Heart right ventricle (tissue), 16 donors: ENCODE results near the gene CYB561. TPM values are rescaled to one million over a fixed set of nuclear protein-coding genes. Genes with fewer than 3 reads are reported as not detected.

Source experiments
- ATAC-seq, 8 donors: fragments of 200-7000 bp; cut with Tn5 transposase; one replicate each; pipeline ENCODE4 v1.9.1; 2020; ENCODE audit warnings: mild to moderate bottlenecking in 8 of 8, moderate library complexity in 8 of 8, moderate number of reproducible peaks in 1 of 8
- DNase-seq, 2 donors: peaks; one replicate each; pipeline ENCODE4 v3.0.0-alpha.2; 2020
- H3K27ac ChIP-seq, 10 donors: fragments of 200-600 bp; sonication (generic) in 2 of 10; one replicate each; pipeline versions ENCODE4 v1.5.0 to v1.8.0; 2020 to 2022; ENCODE audit warnings: mild to moderate bottlenecking in 3 of 10
- H3K27me3 ChIP-seq, 7 donors: fragments of 200-600 bp; one replicate each; pipeline ENCODE4 v1.8.0; 2021 to 2022; ENCODE audit warnings: mild to moderate bottlenecking in 2 of 7
- H3K36me3 ChIP-seq, 9 donors: fragments of 200-600 bp; sonication (generic) in 1 of 9; one replicate each; pipeline versions ENCODE4 v1.5.0 to v1.8.0; 2020 to 2022; ENCODE audit warnings: mild to moderate bottlenecking in 2 of 9
- H3K4me1 ChIP-seq, 9 donors: fragments of 200-600 bp; sonication (generic) in 1 of 9; one replicate each; pipeline versions ENCODE4 v1.5.0 to v1.8.0; 2020 to 2022; ENCODE audit warnings: mild to moderate bottlenecking in 4 of 9
- H3K4me3 ChIP-seq, 10 donors: fragments of 200-600 bp; sonication (generic) in 2 of 10; one replicate each; pipeline versions ENCODE4 v1.5.0 to v1.8.0; 2020 to 2022; ENCODE audit warnings: mild to moderate bottlenecking in 7 of 10, moderate library complexity in 2 of 10
- H3K9me3 ChIP-seq, 11 donors: fragments of 200-600 bp in 10 of 11; sonication (generic) in 2 of 11; one replicate each; pipeline versions ENCODE4 v1.5.0 to v1.8.0; 2013 to 2022; ENCODE audit warnings: mild to moderate bottlenecking in 2 of 11, control low read depth in 1 of 11, moderate library complexity in 1 of 11
- CTCF ChIP-seq, 9 donors: fragments of 200-600 bp; sonication (generic) in 2 of 9; IDR thresholded peaks; one replicate each; pipeline versions ENCODE4 v1.5.0 to v1.8.0; 2021 to 2022; ENCODE audit warnings: antibody characterized with exemption in 9 of 9, mild to moderate bottlenecking in 5 of 9, moderate library complexity in 1 of 9
- WGBS, 2 donors: extraction: QIAGEN DNeasy Blood & Tissue Kit; methylation state at CpG; one replicate each; pipeline ENCODE4 v1.1.7; 2013; ENCODE audit warnings: inconsistent platforms in 1 of 2; 5-methylcytosine and 5-hydroxymethylcytosine counted together
- intact Hi-C, 10 donors: fragments of 100-400 bp; cut with DNase I; formaldehyde crosslinking; loops; one replicate each; pipeline versions ENCODE4 v1.11.1 to v1.14.2; 2022
- polyA plus RNA-seq, 2 donors: library from polyadenylated mRNA; stranded (reverse); fragments of 200-250 nt; gene quantifications; one replicate each; pipeline ENCODE4 v1.2.3, GENCODE V29; 2013
- total RNA-seq, 10 donors: library from RNA; stranded (reverse); fragmentation: NEBNext Ultra II Directional in 3 of 10; extraction: Animal tissue kit (Norgen Biotek cat#: 25700) in 3 of 10; gene quantifications; one replicate each; pipeline versions ENCODE4 v1.2.1 to v1.2.4, GENCODE V29; 2021 to 2023
- donor health status: Arrhythmogenic right ventricular cardiomyopathy.
- donor health status: ischemic (EF 13 %, LVEDD 7.1; RV severe dilation, severe dysfunction).
- donor health status: healthy with polysubstance abuse.
- donor health status: DM: no; HTN: yes; CAD: no.
- donor health status: DM: no; HTN: no; CAD: no.
- donor health status: ischemic (EF 25% LVEDD 6.9; RV normal size, moderate dysfunction).
- donor health status: ischemic (EF 25% LVEDD 5.7; RV mildly dilated, moderate dysfunction).
- donor health status: healthy.
- donor health status: DM: yes; HTN: yes; CAD: no.
- donor health status: Ischemic cardiomyopathy.
- donor health status: ischemic (EF 35%, LVEDD 5.7; RV mildly dilated, moderate dysfunction).
- donor health status: nonischemic (EF 11% LVEDD 7.7; RV severe dilation, severe dysfunction).
- donor health status: DM: yes; HTN: yes; CAD: no.
- donor health status: PGD.
- donor health status: ischemic (EF 29% LVEDD 5.4; RV normal size, mild dysfunction).
- donor health status: nonischemic (EF 23%, LVEDD 6.1; RV moderate dilation, normal function).

CYB561 gene
- total and polyA plus RNA-seq, 12 donors: 5.5 to 22.8 (median 8.5) TPM

GRCh38 chr17:63435681-63436522 lies 10.2 kb downstream of the CYB561 start:
- WGBS, 2 donors: 72 to 73% methylated on average over 28 to 29 of the region's 29 CpGs
- intact Hi-C loops: loop anchor here in 5 of 10 donors (2.0 to 5.0 kb wide), 3 partner anchors 41 to 171 kb away; partner anchors contain the start of gene ACE (in 3 of the 5)
- peaks cover 33 to 89% (median 79%) of the 10 kb centered on the region in 9 donors for H3K4me1 ChIP-seq
- H3K4me3 ChIP-seq: no peak overlapping the region
- no peak for TF ChIP-seq CTCF (IDR thresholded peaks at IDR 0.05)
- ATAC-seq (peak in 7 of 8 donors; percentile 5 to 28 (median 21)), DNase-seq (no peak)
- no peaks in the 10 kb centered on the region for H3K27me3 ChIP-seq
- no peaks in the 10 kb centered on the region for H3K9me3 ChIP-seq
- peaks cover 0 to 5% (median 0%) of the 10 kb centered on the region in 9 donors for H3K36me3 ChIP-seq
- H3K27ac ChIP-seq: peak overlapping the region in 9 of 10 donors; percentile 25 to 79 (median 62)

DNA sequence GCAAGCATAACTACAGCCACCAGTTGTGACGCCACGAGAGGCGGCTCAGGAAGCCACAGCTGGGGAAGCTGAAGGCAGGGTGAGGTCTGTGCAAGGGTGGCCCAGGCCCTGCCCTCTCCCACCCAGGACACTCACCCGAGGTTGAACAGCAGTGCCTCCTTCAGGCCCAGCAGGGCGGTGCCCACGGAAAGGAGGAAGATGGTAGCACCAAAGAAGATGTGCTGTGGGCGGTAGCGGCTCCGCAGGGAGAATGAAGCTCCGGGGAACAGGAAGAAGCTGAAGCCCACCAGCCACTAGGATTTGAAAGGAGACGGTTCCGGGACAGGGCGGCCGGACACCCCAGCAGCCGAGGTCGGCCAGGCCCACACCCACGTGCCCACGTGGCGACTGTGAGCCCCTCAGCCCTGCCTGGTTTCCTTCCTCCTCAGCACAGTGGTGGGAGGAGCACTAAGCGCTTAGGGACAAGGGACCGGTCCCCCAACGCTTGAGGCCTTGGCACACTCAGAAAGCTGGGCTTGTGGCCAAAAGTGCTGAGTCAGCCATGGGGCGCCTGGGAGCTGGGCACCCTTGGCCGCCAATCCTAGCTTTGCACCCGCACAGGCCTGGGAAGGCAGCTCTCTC lies 11.0 kb downstream of the CYB561 start:
- Histone ChIP-seq H3K4me3 (peak overlapping the region in 1 of 10 donors; percentile 5), H3K27ac (peak overlapping the region in 9 of 10 donors; percentile 25 to 79 (median 65)), H3K9me3 (no peaks in the 10 kb centered on the region), H3K36me3 (peaks cover 0 to 5% (median 0%) of the 10 kb centered on the region in 9 donors), H3K4me1 (peaks cover 32 to 81% (median 70%) of the 10 kb centered on the region in 9 donors), H3K27me3 (no peaks in the 10 kb centered on the region)
- DNase-seq (peak; percentile 79 to 83), ATAC-seq (peak; percentile 24 to 83 (median 70))
- intact Hi-C loops: loop anchor here in 5 of 10 donors (2.0 to 5.0 kb wide), 3 partner anchors 42 to 172 kb away; partner anchors contain the start of gene ACE (in 3 of the 5)
- 49 to 53% methylated on average over 25 of the region's 25 CpGs for WGBS, 2 donors
- TF ChIP-seq CTCF (IDR thresholded peaks at IDR 0.05): peak in 5 of 9 donors; percentile 10 to 46 (median 14)

DNA sequence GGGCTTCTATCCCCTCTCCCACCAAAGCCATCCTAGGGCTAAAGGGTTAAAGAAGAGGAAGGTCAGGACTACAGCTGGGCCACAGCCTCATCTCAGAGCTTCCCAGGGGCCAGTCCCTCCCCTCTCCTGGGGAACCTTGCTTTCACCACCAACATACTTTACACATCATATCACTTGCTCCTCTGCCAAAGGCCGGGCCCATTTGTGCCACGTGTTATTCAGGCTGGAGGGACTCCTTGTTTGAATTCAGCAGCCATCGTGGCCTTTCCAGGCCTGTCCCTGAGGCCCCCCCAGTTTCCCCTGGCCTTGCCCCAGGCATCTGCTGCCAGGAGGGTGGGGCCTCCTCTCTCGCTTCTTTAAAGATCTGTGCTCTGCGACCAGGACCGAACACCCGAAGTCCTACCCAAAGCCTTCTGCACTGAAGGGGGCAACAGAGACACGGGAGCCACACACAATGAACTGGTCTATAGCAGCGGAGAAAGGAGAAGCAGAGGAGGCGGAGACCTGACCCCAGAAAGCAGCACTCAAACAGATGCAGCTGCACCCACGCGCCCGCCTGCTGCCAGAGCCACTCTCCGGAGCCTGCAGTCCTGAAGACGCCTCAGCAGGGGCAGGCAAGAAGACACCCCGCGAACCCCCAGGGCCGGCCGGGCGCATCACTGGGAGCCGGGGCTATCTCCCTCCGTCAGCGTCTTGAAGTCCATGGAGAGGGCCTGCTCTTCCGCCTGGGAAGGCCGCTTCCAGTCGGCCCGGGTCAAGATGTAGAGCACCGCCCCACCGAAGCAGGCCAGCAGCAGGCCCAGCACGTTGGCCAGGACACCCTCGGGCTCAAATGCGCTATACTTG lies 12.1 kb downstream of the CYB561 start:
- WGBS, 2 donors: 53 to 61% methylated on average over 32 of the region's 32 CpGs
- ATAC-seq: peak; percentile 75 to 88 (median 84)
- H3K27me3 ChIP-seq: no peaks in the 10 kb centered on the region
- no peaks in the 10 kb centered on the region for H3K9me3 ChIP-seq
- peak overlapping the region in 3 of 10 donors; percentile 5 to 14 (median 13) for H3K4me3 ChIP-seq
- peaks cover 0 to 5% (median 0%) of the 10 kb centered on the region in 9 donors for H3K36me3 ChIP-seq
- H3K27ac ChIP-seq: peak overlapping the region in 9 of 10 donors; percentile 24 to 79 (median 65)
- intact Hi-C loops: loop anchor here in 1 of 10 donors (2.0 kb wide), 1 partner anchor 45 kb away; no protein-coding TSS in a partner anchor
- peak in 3 of 9 donors; percentile 2 to 11 (median 3) for TF ChIP-seq CTCF (IDR thresholded peaks at IDR 0.05)
- peaks cover 24 to 70% (median 59%) of the 10 kb centered on the region in 9 donors for H3K4me1 ChIP-seq
- peak; percentile 78 to 80 for DNase-seq
